IPS DF 6.9 (cell line): ENCODE data around the gene USP32.
"Not testable (repeated sequence)": the region's sequence is repeated elsewhere in the genome, so short reads cannot be mapped to it uniquely, and the experiment has no call there.

ENCODE experiments used
- DNase-seq: peaks from one replicate; pipeline ENCODE4 v3.0.0-alpha.2; 2013; ENCODE audit warnings: low read depth, low spot score
- H3K27ac ChIP-seq: one replicate; pipeline ENCODE4 v1.5.1; 2013; ENCODE audit warnings: low read length, control low read depth
- H3K27me3 ChIP-seq: 2 replicates; pipeline ENCODE4 v1.6.1; 2013; ENCODE audit warnings: mild to moderate bottlenecking, low read length; ENCODE audit not compliant: control insufficient read depth, insufficient read depth
- H3K36me3 ChIP-seq: 2 replicates; pipeline ENCODE4 v1.6.1; 2013; ENCODE audit warnings: low read length; ENCODE audit not compliant: control insufficient read depth, insufficient read depth
- H3K4me1 ChIP-seq: 2 replicates; pipeline ENCODE4 v1.6.1; 2013; ENCODE audit warnings: low read length; ENCODE audit not compliant: control insufficient read depth, insufficient read depth
- H3K4me3 ChIP-seq: 2 replicates; pipeline ENCODE4 v1.5.1; 2013; ENCODE audit warnings: mild to moderate bottlenecking, low read length
- H3K9me3 ChIP-seq: 2 replicates; pipeline ENCODE4 v1.6.1; 2013; ENCODE audit warnings: low read length, inconsistent platforms; ENCODE audit not compliant: control insufficient read depth, insufficient read depth
- WGBS: extraction: QIAGEN DNeasy Blood & Tissue Kit; methylation state at CpG from one replicate; pipeline ENCODE4 v1.1.7; 2013; ENCODE audit warnings: mixed read lengths, missing lambda C conversion rate; ENCODE audit not compliant: insufficient read length, insufficient coverage; 5-methylcytosine and 5-hydroxymethylcytosine counted together

Gene USP32

GRCh38 chr17:60322056-60322387 lies 69.9 kb downstream of the USP32 start:
- Histone ChIP-seq H3K27ac (no peak overlapping the region), H3K27me3 (no peaks in the 10 kb centered on the region)
- no peak for DNase-seq

GRCh38 chr17:60321336-60322055 lies 70.4 kb downstream of the USP32 start:
- no peak overlapping the region for H3K4me3 ChIP-seq
- WGBS = 100% methylated on average over 1 of the region's 4 CpGs
- no peaks in the 10 kb centered on the region for H3K27me3 ChIP-seq
- no peak overlapping the region for H3K27ac ChIP-seq
- no peaks in the 10 kb centered on the region for H3K4me1 ChIP-seq
- H3K9me3 ChIP-seq = no peaks in the 10 kb centered on the region
- H3K36me3 ChIP-seq = no peaks in the 10 kb centered on the region
- DNase-seq = no peak

More at GRCh38 chr17:60322056-60322387, 69.9 kb downstream of the USP32 start:
- no peaks in the 10 kb centered on the region for H3K9me3 ChIP-seq
- H3K4me3 ChIP-seq = no peak overlapping the region
- no CpG with 5 or more reads among the region's 2 CpGs for WGBS
- H3K4me1 ChIP-seq = no peaks in the 10 kb centered on the region
- H3K36me3 ChIP-seq = no peaks in the 10 kb centered on the region

- H3K9me3 ChIP-seq = no peaks in the 10 kb centered on the region
Observed at GRCh38 chr17:60318830-60319229, 73.1 kb downstream of the USP32 start.

GRCh38 chr17:60318326-60318725 lies 73.6 kb downstream of the USP32 start:
- no peaks in the 10 kb centered on the region for H3K4me1 ChIP-seq
- no peak for DNase-seq
- H3K36me3 ChIP-seq = no peaks in the 10 kb centered on the region
- H3K27ac ChIP-seq = no peak overlapping the region
- H3K4me3 ChIP-seq = no peak overlapping the region
- no peaks in the 10 kb centered on the region for H3K27me3 ChIP-seq
- no peaks in the 10 kb centered on the region for H3K9me3 ChIP-seq

More at GRCh38 chr17:60318830-60319229, 73.1 kb downstream of the USP32 start:
- H3K27me3 ChIP-seq = no peaks in the 10 kb centered on the region
- no peaks in the 10 kb centered on the region for H3K36me3 ChIP-seq
- H3K27ac ChIP-seq = no peak overlapping the region
- no peak overlapping the region for H3K4me3 ChIP-seq
- WGBS = 100% methylated on average over 4 of the region's 5 CpGs
- DNase-seq = no peak
- H3K4me1 ChIP-seq = no peaks in the 10 kb centered on the region

- DNase-seq = no peak
Observed at GRCh38 chr17:60315650-60316049, 76.3 kb downstream of the USP32 start.

GRCh38 chr17:60314900-60315299 lies 77.0 kb downstream of the USP32 start:
- H3K27me3 ChIP-seq, DNase-seq, H3K4me3 ChIP-seq, H3K9me3 ChIP-seq, H3K4me1 ChIP-seq, H3K27ac ChIP-seq, H3K36me3 ChIP-seq: not testable (repeated sequence)
- WGBS = no CpG with 5 or more reads among the region's 8 CpGs

More at GRCh38 chr17:60315650-60316049, 76.3 kb downstream of the USP32 start:
- Histone ChIP-seq H3K4me1 (no peaks in the 10 kb centered on the region), H3K9me3 (no peaks in the 10 kb centered on the region), H3K4me3 (no peak overlapping the region), H3K27me3 (no peaks in the 10 kb centered on the region), H3K27ac (no peak overlapping the region), H3K36me3 (no peaks in the 10 kb centered on the region)
- WGBS = no CpG with 5 or more reads among the region's 2 CpGs

- WGBS = no CpG with 5 or more reads among the region's 1 CpG
- no peak overlapping the region for H3K27ac ChIP-seq
Observed at GRCh38 chr17:60314423-60314822, 77.5 kb downstream of the USP32 start.

GRCh38 chr17:60311936-60312335 lies 80.0 kb downstream of the USP32 start:
- Histone ChIP-seq H3K9me3 (no peaks in the 10 kb centered on the region), H3K27me3 (no peaks in the 10 kb centered on the region), H3K27ac (no peak overlapping the region), H3K4me3 (no peak overlapping the region), H3K36me3 (no peaks in the 10 kb centered on the region), H3K4me1 (no peaks in the 10 kb centered on the region)
- no peak for DNase-seq
- WGBS = no CpG with 5 or more reads among the region's 2 CpGs

More at GRCh38 chr17:60314423-60314822, 77.5 kb downstream of the USP32 start:
- H3K36me3 ChIP-seq = no peaks in the 10 kb centered on the region
- no peaks in the 10 kb centered on the region for H3K27me3 ChIP-seq
- H3K9me3 ChIP-seq = no peaks in the 10 kb centered on the region
- H3K4me3 ChIP-seq = no peak overlapping the region
- no peaks in the 10 kb centered on the region for H3K4me1 ChIP-seq
- no peak for DNase-seq

GRCh38 chr17:60311186-60311585 lies 80.7 kb downstream of the USP32 start:
- WGBS = no CpG with 5 or more reads among the region's 2 CpGs

GRCh38 chr17:60305141-60305540 lies 86.8 kb downstream of the USP32 start:
- no peaks in the 10 kb centered on the region for H3K27me3 ChIP-seq
- H3K4me3 ChIP-seq = no peak overlapping the region
- H3K4me1 ChIP-seq = no peaks in the 10 kb centered on the region
- no peaks in the 10 kb centered on the region for H3K9me3 ChIP-seq
- H3K36me3 ChIP-seq = no peaks in the 10 kb centered on the region
- WGBS = no CpG with 5 or more reads among the region's 4 CpGs
- no peak for DNase-seq
- H3K27ac ChIP-seq = no peak overlapping the region

More at GRCh38 chr17:60311186-60311585, 80.7 kb downstream of the USP32 start:
- no peak for DNase-seq
- no peaks in the 10 kb centered on the region for H3K9me3 ChIP-seq
- H3K36me3 ChIP-seq = no peaks in the 10 kb centered on the region
- no peak overlapping the region for H3K27ac ChIP-seq
- H3K4me3 ChIP-seq = no peak overlapping the region
- no peaks in the 10 kb centered on the region for H3K4me1 ChIP-seq
- H3K27me3 ChIP-seq = no peaks in the 10 kb centered on the region

GRCh38 chr17:60304502-60304901 lies 87.4 kb downstream of the USP32 start:
- Histone ChIP-seq H3K4me3 (no peak overlapping the region), H3K27me3 (no peaks in the 10 kb centered on the region), H3K36me3 (no peaks in the 10 kb centered on the region), H3K9me3 (no peaks in the 10 kb centered on the region), H3K27ac (no peak overlapping the region), H3K4me1 (no peaks in the 10 kb centered on the region)
- WGBS = no CpG with 5 or more reads among the region's 2 CpGs
- DNase-seq = no peak
